Measurements from ENCODE around the gene ITGA1. TPM values are rescaled to one million over a fixed set of nuclear protein-coding genes. Genes with fewer than 3 reads are reported as not detected.
"Not testable (repeated sequence)": the region's sequence is repeated elsewhere in the genome, so short reads cannot be mapped to it uniquely, and the experiment has no call there.

The ITGA1 gene
- 0.71 and 3.7 TPM in 2 replicates for total RNA-seq (2014; rRNA removed; shearing (Covaris generic))

- DNase-seq (ENCODE audit: low spot score), result peak; percentile 57
These were observed at the start of gene ITGA1, which contains the start of gene PELO for GRCh38 chr5:52787600-52788504. ITGA1 (plus strand) TSS chr5:52787916; CDS start chr5:52788354, 438 bp downstream. PELO (plus strand) TSS chr5:52787916; CDS start chr5:52800395, 12,479 bp downstream.

DNA sequence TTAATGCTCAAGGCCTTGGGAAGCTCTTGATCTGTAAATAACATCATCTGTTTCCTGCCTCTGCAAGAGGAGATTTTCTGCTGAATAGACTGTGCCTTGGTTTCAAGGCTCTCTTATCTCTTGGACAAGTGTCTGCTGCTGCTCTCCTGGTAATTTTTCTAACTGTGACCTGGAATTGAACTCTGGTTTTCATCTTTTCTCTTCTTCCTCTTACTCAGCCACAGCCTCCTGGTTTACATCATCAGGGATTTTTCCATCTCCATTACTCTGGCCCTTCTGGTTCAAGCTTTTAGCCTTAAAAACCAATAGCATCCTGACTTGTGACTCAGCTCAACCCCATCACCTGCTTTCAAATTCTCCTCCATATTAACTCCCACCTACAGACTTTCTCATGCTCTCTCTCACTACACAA, 49.6 kb upstream of the ITGA1 start:
- no peak for DNase-seq (ENCODE audit: low spot score)

DNA sequence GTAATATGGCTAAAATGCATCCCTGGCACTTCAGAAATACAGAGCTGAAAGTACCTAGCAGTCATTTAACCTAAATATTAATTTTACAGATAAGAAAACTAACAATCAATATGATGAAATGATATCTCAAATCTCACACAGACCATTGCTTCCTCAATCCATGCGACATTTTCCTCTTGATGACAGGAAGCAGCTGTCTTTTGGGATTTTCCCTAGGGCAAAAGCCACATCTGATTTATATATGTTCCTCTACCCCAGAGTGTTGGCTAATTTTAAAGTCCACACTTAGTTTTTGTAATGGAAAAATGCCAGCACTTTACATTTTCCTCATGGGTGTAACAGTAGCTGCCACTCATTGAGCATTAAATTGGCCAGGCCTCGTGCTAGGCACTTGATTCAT, 47.7 kb upstream of the ITGA1 start:
- DNase-seq (ENCODE audit: low spot score), result no peak

DNA sequence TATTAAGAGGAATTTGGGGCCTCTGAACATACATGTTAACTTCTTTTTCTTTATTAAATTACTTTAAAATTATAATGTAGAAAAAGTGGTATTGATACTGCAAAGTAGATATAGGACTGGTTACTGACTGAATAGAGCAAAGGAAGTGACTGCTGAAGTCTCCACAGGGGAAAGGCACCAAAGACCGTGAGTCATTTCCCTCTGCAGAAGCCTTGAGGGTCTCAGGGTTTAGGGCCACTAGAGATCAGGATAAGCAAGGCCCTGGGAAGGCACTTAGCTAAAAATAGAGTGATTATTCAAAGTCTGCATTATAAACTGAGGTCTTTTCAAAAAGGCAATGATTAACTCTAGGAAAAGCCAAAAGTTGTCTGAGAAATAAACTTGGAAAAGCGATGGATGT, 44.7 kb upstream of the ITGA1 start:
- DNase-seq (ENCODE audit: low spot score), result no peak

DNA sequence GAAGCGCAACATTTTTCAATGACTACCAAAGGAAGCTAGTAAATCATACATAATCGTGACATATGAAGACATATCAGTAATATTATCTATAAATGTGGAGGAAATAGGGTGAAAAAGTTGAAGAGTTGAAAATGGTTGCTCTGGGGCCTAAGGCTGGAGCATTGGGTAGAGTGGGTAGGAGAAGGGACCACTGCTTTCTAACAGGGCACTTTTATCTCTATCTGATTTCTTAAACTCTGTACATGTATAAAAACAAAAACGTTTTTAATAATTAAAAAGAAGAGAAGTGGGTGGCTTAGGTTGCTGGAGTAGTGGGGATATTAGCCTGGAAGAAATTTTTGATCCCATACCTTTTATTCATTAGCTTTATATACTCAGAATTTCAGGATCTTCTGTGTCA, 44.2 kb upstream of the ITGA1 start:
- DNase-seq (ENCODE audit: low spot score), result no peak

DNA sequence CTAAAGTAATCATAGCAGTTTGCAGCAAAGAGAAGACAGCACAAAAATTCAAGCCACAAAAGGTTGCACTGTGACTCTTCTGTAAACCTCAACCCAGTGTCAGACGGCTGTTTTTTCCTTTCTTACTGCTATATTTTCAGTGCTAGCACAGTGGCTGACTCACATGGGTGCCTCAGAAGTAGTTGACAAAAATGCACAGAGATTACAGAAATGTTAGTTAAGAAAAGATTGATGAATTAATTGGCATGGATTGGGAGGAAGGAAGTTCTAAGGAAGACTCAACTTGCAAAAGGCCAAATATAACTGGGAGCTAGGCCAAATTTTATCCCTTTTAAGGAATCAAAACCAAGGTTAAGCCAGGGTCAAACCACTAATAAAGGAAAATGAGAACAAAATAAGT, 43.7 kb upstream of the ITGA1 start:
- no peak for DNase-seq (ENCODE audit: low spot score)

GRCh38 chr5:52744867-52745458, 42.8 kb upstream of the ITGA1 start:
- not testable (repeated sequence) for DNase-seq (ENCODE audit: low spot score)

DNA sequence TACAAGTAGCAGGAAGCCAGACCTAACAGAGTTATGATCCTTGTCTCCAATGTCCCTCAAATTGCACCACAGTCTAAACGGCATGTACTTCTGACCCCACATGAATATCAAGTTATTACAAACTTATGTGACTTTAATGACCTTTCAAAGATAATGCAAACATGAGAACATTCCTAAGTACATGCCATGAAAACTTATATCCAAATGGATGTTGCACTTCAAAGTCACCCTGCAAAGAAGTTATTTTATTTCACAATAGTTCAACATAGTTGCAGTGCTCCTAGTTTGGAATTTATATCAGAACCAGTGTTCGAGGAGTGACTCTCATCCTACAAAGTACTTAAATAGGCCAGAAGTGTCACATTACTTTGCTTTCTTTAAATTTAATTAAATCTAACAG, 41.2 kb upstream of the ITGA1 start:
- DNase-seq (ENCODE audit: low spot score), result no peak

DNA sequence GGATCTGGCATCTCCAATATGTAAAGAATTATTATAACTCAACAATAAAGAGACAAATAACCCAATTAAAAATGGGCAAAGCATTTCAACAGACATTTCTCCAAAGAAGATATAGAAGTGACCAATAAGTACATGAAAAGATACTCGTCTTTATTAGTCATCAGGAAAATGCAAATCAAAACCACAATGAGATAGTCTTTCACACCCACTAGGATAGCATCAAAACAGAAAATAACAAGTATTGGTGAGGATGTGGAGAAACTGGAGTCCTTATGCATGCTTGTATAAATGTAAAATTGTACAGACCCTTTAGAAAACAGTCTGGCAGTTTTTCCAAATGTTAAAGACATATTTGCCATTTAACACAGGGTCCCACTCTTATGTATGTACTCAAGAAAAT, 39.1 kb upstream of the ITGA1 start:
- DNase-seq (ENCODE audit: low spot score), result no peak

GRCh38 chr5:52749666-52750065, 38.0 kb upstream of the ITGA1 start:
- no peak for DNase-seq (ENCODE audit: low spot score)

GRCh38 chr5:52751137-52751536, 36.6 kb upstream of the ITGA1 start:
- no peak for DNase-seq (ENCODE audit: low spot score)

DNA sequence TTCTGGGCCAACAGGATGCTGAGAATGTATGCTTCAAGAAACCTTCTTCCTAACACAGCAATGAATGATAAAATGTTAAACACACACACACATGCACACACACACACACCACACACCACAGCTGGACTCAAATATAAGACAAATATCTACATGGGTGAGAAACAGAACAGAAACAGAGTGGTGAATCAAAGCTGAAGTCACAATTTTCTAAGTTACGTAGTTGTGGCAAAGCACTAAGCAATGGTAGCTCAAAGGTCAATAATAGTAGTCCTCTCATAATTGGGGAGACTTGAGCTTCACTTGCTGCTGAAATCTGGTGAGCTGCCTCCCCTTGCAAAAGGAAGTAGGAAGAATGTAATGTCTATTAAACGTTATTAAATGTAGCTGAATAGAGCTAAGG, 33.7 kb upstream of the ITGA1 start:
- DNase-seq (ENCODE audit: low spot score), result no peak

DNA sequence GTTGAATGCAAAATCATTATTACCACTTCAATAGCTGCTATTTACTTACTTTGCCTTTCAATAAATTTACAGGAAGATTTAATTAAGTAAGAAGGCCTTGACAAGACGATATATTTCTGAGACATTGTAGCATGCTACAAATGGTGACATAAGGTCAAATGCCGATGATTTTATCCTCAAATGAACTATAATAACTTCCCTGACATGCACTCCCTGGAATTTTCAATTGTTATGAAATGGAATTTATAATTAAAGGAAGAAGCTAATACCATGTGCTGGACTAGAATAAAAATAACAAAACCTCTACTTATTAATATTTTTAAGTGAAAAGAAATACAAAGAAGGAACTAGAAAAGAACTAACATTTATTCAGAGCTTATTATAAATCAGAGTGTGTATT, 30.2 kb upstream of the ITGA1 start:
- DNase-seq (ENCODE audit: low spot score), result no peak

DNA sequence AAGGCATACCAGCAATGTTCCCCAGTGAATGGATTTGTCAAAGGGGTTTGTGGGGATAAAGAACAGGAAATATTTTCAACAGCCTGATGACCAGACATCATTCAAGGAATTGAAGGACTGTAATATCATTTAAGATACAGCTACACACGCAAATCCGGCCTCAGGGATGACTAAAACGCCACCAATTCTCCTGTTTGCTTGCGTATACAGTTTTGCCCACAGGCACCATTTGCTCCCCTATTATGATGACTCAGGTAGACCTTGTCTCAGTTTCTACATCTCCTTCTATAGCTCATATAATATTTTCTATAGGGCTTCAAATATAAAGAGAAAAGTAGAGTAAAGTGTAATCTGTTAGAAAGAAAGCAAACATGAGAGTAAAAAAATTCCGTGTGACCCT, 29.7 kb upstream of the ITGA1 start:
- no peak for DNase-seq (ENCODE audit: low spot score)

- no peak for DNase-seq (ENCODE audit: low spot score)
These were observed 28.4 kb upstream of the ITGA1 start for GRCh38 chr5:52759331-52759730.

- no peak for DNase-seq (ENCODE audit: low spot score)
These were observed 26.9 kb upstream of the ITGA1 start for GRCh38 chr5:52760695-52761366.

- DNase-seq (ENCODE audit: low spot score), result no peak
These were observed 20.4 kb upstream of the ITGA1 start for GRCh38 chr5:52767217-52767743.

GRCh38 chr5:52767766-52768480, 19.8 kb upstream of the ITGA1 start:
- DNase-seq (ENCODE audit: low spot score), result no peak

- DNase-seq (ENCODE audit: low spot score), result no peak
These were observed 18.7 kb upstream of the ITGA1 start for GRCh38 chr5:52769061-52769460.

DNA sequence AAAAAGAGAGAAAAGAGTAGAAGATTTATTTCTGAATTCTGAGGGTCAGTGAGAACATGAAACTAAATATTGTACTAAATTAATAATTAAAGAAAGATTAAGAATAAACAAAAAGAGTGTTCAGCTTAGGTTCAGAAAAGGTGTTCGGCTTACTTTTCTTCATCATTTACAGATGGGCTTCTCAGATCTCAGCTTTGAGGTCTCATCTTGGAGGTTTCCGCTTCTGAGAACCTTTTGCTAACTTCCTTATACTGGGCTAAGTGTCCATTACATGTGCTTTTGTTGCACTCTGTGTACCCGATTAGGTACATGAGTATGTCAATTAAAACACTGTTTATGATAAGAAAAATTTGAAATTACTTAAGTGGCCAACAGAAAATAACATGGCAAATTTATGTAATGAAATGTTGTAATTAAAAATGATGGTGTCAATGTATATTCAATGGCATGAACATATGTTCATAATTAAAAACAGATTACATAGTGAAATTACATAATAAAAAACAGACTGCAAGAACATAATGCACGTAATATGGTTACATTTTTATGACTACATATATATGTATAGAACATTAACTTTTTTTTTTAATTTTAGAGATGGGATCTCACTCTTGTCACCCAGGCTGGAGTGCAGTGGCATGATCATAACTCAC, 17.3 kb upstream of the ITGA1 start:
- DNase-seq (ENCODE audit: low spot score), result no peak
